ENCODE measurements around the gene TRPM4. TPM values are rescaled to one million over a fixed set of nuclear protein-coding genes. Genes with fewer than 3 reads are reported as not detected.

TRPM4 gene
- total and polyA plus RNA-seq, 2 experiments from 2014 or later = 16.5 to 25.7 TPM

DNA sequence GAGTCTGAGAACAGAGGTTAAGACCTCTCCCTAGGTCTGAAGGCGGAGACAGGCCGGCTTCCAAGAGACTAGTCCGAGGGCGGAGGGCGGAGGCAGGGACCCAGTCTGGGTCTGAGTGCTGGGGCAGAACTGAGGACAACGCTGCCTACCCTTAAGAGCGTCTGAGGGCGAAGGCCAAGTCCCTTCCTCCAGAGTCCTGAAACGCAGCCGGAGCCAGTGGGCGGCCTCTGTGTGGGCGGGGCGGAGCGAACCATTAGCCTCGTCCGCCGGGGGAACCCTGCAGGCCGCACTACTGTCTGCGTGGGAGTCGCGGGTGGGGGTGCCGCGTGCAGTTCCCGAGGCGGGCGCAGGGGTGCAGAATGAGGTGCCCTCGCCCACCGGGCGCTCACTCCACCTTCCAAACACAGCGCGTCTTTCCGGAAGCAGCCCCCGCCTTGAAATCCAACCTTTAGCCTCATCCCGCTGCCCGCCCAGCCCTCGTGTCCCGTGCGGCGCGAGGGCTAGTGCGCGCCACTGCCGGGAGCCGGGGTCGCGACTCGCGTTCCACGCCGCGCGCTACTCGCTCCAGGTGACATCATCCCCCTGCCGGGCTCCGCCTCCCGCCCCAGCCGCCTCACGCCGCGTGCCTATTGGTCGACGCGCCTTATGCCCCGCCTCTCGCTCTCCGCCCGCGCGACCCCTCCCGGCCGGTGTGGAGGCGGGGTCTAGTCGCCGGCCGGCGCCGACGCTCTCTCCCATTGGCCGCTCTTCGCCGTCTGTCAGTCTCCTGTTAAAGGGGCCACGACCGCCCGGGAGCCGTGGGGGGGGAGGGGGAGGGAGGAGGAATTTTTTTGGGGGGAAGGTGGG lies 38.8 kb upstream of the TRPM4 start, which contains the start of gene C19orf73:
TSS of gene C19orf73 (minus strand) at position 579 of the 846 bp plus-strand sequence. CDS start at position 458, 121 bp downstream.
- Mint-ChIP-seq H3K9me3 (no peaks in the 10 kb centered on the region), H3K36me3 (ENCODE audit: low read depth) (no peaks in the 10 kb centered on the region; the same call in 2 of the 3 replicates), H3K4me3 (peak within 1 kb of the TSS; percentile 73), H3K4me1 (peaks cover 12% of the 10 kb centered on the region), H3K27ac (peak within 1 kb of the TSS; percentile 38), H3K27me3 (ENCODE audit: insufficient read depth, low read depth, poor library complexity) (peaks cover 53% of the 10 kb centered on the region)
- Histone ChIP-seq H3K27me3 (ENCODE audit: insufficient read depth) (peaks cover 40% of the 10 kb centered on the region), H2AFZ (peak within 1 kb of the TSS; percentile 90), H3K4me3 (peak within 1 kb of the TSS; percentile 84), H3F3A (replicated peaks; ENCODE audit: low read depth) (peaks cover 5% of the 10 kb centered on the region), H3K27ac (ENCODE audit: low read depth) (no peak within 1 kb of the TSS), H3K79me2 (replicated peaks; ENCODE audit: insufficient read depth) (no peaks in the 10 kb centered on the region), H3K9me2 (ENCODE audit: insufficient read depth) (no peaks in the 10 kb centered on the region), H4K20me1 (replicated peaks; ENCODE audit: insufficient read depth) (no peaks in the 10 kb centered on the region; the same call in 1 of the 2 replicates), H3K4me2 (peak within 1 kb of the TSS; percentile 91), H3K36me3 (ENCODE audit: insufficient read depth) (no peaks in the 10 kb centered on the region), H3K4me1 (ENCODE audit: insufficient read depth) (peaks cover 8% of the 10 kb centered on the region)
- DNase-seq (ENCODE audit: low spot score) = peak; percentile 96
- TF ChIP-seq POLR2AphosphoS5 (IDR thresholded peaks at IDR 0.05; ENCODE audit: low read depth) (peak; percentile 59), CREB1 (CRISPR knock-in tag; IDR thresholded peaks at IDR 0.05; ENCODE audit: low read depth) (peak; percentile 48), JUNB (IDR thresholded peaks at IDR 0.05; ENCODE audit: unreplicated experiment) (no peak), ZNF331 (CRISPR knock-in tag; IDR thresholded peaks at IDR 0.05; ENCODE audit: low read depth) (no peak)
- TF ChIP-seq, protein P1, sequence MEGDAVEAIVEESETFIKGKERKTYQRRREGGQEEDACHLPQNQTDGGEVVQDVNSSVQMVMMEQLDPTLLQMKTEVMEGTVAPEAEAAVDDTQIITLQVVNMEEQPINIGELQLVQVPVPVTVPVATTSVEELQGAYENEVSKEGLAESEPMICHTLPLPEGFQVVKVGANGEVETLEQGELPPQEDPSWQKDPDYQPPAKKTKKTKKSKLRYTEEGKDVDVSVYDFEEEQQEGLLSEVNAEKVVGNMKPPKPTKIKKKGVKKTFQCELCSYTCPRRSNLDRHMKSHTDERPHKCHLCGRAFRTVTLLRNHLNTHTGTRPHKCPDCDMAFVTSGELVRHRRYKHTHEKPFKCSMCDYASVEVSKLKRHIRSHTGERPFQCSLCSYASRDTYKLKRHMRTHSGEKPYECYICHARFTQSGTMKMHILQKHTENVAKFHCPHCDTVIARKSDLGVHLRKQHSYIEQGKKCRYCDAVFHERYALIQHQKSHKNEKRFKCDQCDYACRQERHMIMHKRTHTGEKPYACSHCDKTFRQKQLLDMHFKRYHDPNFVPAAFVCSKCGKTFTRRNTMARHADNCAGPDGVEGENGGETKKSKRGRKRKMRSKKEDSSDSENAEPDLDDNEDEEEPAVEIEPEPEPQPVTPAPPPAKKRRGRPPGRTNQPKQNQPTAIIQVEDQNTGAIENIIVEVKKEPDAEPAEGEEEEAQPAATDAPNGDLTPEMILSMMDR (conservative IDR thresholded peaks at IDR 0.05; ENCODE audit: low read depth in 2 of 2) = no peak
- TF ChIP-seq, protein P2, sequence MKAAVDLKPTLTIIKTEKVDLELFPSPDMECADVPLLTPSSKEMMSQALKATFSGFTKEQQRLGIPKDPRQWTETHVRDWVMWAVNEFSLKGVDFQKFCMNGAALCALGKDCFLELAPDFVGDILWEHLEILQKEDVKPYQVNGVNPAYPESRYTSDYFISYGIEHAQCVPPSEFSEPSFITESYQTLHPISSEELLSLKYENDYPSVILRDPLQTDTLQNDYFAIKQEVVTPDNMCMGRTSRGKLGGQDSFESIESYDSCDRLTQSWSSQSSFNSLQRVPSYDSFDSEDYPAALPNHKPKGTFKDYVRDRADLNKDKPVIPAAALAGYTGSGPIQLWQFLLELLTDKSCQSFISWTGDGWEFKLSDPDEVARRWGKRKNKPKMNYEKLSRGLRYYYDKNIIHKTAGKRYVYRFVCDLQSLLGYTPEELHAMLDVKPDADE (IDR thresholded peaks at IDR 0.05) = no peak
- peak; percentile 67 for ATAC-seq

DNA sequence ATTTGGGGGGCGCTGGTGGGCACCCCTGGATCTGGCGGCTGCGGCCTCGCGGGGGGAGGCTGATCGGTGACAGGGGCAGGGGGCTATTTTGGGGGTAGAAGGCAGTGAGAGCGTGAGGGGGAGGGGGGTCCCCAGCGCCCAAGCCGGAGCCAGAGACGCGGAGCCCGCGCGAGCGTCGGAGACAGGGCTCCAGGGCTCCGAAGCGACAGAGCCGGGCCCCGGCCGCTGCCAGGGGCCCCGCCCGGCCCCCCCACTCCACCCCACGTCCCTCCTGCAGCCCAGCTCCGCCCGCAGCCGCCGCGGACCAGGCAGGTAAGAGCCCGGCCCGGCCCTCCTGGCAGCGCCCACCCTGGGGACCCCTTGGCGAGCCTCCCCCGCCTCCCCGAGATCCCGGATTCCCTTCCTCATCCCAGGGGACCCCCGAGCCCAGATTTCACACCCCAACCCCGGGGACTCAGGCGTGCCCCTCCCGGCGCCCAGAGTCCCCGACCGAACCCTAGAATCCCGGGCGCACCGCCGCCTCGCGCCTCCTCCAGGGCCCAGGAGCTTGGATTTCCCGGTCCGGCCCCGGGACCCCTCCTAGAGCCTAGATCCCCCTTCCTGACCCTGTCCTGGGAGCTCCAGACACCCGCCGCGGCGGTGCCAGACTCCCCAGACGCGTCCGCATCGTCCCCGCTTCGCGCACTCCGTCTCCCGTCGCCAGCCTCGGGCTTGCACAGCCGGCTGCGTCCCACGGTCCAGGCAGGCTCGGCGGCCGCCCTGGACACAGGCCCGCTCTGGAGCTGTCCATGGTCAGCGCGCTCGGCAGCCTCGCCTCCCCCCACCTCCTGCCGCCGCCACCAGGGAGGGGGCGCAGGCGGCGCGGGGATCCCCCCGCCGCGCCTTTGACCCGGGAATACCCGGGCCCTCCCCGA lies 37.9 kb upstream of the TRPM4 start, which contains the start of gene PPFIA3:
TSS of gene PPFIA3 (plus strand) at position 134 of the 914 bp plus-strand sequence. CDS start 8,330 bp downstream, outside the sequence.
- ATAC-seq (peak; percentile 40), DNase-seq (ENCODE audit: low spot score) (peak; percentile 73)
- peak within 1 kb of the TSS; percentile 91 for H3K4me2 ChIP-seq
- Mint-ChIP-seq H3K27me3 (ENCODE audit: insufficient read depth, low read depth, poor library complexity) (peaks cover 52% of the 10 kb centered on the region), H3K9me3 (no peaks in the 10 kb centered on the region), H3K36me3 (ENCODE audit: low read depth) (no peaks in the 10 kb centered on the region; the same call in 2 of the 3 replicates), H3K4me1 (peaks cover 10% of the 10 kb centered on the region), H3K4me3 (peak within 1 kb of the TSS; percentile 73), H3K27ac (peak within 1 kb of the TSS; percentile 38)
- no peaks in the 10 kb centered on the region for H3K79me2 ChIP-seq (replicated peaks; ENCODE audit: insufficient read depth)
- H3K4me1 ChIP-seq (ENCODE audit: insufficient read depth) = peaks cover 8% of the 10 kb centered on the region
- peak within 1 kb of the TSS; percentile 84 for H3K4me3 ChIP-seq
- H3K36me3 ChIP-seq (ENCODE audit: insufficient read depth) = no peaks in the 10 kb centered on the region
- peak within 1 kb of the TSS; percentile 90 for H2AFZ ChIP-seq
- H3F3A ChIP-seq (replicated peaks; ENCODE audit: low read depth) = peaks cover 5% of the 10 kb centered on the region; the same call in 1 of the 2 replicates
- no peak within 1 kb of the TSS for H3K27ac ChIP-seq (ENCODE audit: low read depth)
- TF ChIP-seq POLR2AphosphoS5 (IDR thresholded peaks at IDR 0.05; ENCODE audit: low read depth) (no peak), JUNB (IDR thresholded peaks at IDR 0.05; ENCODE audit: unreplicated experiment) (no peak), EZH2 (IDR thresholded peaks at IDR 0.05; ENCODE audit: low read depth, unreplicated experiment) (no peak), ZNF114 (CRISPR knock-in tag; IDR thresholded peaks at IDR 0.05) (no peak)
- TF ChIP-seq, protein P1 (conservative IDR thresholded peaks at IDR 0.05; ENCODE audit: low read depth in 2 of 2) = no peak
- TF ChIP-seq, protein P2 (IDR thresholded peaks at IDR 0.05) = no peak
- TF ChIP-seq, protein P3, sequence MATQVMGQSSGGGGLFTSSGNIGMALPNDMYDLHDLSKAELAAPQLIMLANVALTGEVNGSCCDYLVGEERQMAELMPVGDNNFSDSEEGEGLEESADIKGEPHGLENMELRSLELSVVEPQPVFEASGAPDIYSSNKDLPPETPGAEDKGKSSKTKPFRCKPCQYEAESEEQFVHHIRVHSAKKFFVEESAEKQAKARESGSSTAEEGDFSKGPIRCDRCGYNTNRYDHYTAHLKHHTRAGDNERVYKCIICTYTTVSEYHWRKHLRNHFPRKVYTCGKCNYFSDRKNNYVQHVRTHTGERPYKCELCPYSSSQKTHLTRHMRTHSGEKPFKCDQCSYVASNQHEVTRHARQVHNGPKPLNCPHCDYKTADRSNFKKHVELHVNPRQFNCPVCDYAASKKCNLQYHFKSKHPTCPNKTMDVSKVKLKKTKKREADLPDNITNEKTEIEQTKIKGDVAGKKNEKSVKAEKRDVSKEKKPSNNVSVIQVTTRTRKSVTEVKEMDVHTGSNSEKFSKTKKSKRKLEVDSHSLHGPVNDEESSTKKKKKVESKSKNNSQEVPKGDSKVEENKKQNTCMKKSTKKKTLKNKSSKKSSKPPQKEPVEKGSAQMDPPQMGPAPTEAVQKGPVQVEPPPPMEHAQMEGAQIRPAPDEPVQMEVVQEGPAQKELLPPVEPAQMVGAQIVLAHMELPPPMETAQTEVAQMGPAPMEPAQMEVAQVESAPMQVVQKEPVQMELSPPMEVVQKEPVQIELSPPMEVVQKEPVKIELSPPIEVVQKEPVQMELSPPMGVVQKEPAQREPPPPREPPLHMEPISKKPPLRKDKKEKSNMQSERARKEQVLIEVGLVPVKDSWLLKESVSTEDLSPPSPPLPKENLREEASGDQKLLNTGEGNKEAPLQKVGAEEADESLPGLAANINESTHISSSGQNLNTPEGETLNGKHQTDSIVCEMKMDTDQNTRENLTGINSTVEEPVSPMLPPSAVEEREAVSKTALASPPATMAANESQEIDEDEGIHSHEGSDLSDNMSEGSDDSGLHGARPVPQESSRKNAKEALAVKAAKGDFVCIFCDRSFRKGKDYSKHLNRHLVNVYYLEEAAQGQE (IDR thresholded peaks at IDR 0.05; ENCODE audit: unreplicated experiment) = peak; percentile 91
- peaks cover 42% of the 10 kb centered on the region for H3K27me3 ChIP-seq (ENCODE audit: insufficient read depth)
- no peaks in the 10 kb centered on the region; the same call in 1 of the 2 replicates for H4K20me1 ChIP-seq (replicated peaks; ENCODE audit: insufficient read depth)
- H3K9me2 ChIP-seq (ENCODE audit: insufficient read depth) = no peaks in the 10 kb centered on the region
